Natural killer cell (primary cell): ENCODE data around the gene TMEM163. TPM values are rescaled to one million over a fixed set of nuclear protein-coding genes. Genes with fewer than 3 reads are reported as not detected.

Experiments used
- ATAC-seq, 3 donors: fragments of 150-1000 bp in 2 of 3; fragments of 200-7000 bp in 1 of 3; cut with Tn5 transposase; 1 replicate in 1 of 3; 2 replicates in 2 of 3; pipeline ENCODE4 v1.10.0; 2021; ENCODE audit warnings: mild to moderate bottlenecking in 2 of 3, moderate library complexity in 2 of 3
- DNase-seq, 2 donors: peaks; one replicate each; pipeline versions ENCODE4 v3.0.0 to v3.0.0-alpha.2; 2013 to 2021; ENCODE audit warnings: mixed read lengths in 1 of 2
- H3K27ac ChIP-seq: one replicate; pipeline ENCODE4 v1.5.1; 2013; ENCODE audit warnings: mild to moderate bottlenecking, low read length
- H3K27me3 ChIP-seq: one replicate; pipeline ENCODE4 v1.6.1; 2013; ENCODE audit warnings: low read length; ENCODE audit not compliant: control insufficient read depth, insufficient read depth
- H3K36me3 ChIP-seq: one replicate; pipeline ENCODE4 v1.6.1; 2013; ENCODE audit warnings: low read length; ENCODE audit not compliant: control insufficient read depth, insufficient read depth
- H3K4me1 ChIP-seq: one replicate; pipeline ENCODE4 v1.6.1; 2013; ENCODE audit warnings: low read length; ENCODE audit not compliant: control insufficient read depth, insufficient read depth
- H3K4me3 ChIP-seq: one replicate; pipeline ENCODE4 v1.5.1; 2013; ENCODE audit warnings: low read length
- H3K9me3 ChIP-seq: one replicate; pipeline ENCODE4 v1.6.1; 2013; ENCODE audit warnings: low read length; ENCODE audit not compliant: control insufficient read depth, insufficient read depth
- H3K27ac Mint-ChIP-seq, 2 donors: one replicate each; pipeline ENCODE4 v1.8.0; 2022; ENCODE audit warnings: mild to moderate bottlenecking in 2 of 2, mixed read lengths in 2 of 2, moderate library complexity in 1 of 2
- H3K27me3 Mint-ChIP-seq, 2 donors: one replicate each; pipeline ENCODE4 v1.8.0; 2022; ENCODE audit warnings: low read depth in 2 of 2, mixed read lengths in 2 of 2
- H3K36me3 Mint-ChIP-seq: one replicate; pipeline ENCODE4 v1.8.0; 2022; ENCODE audit warnings: mixed read lengths
- H3K4me1 Mint-ChIP-seq, 2 donors: one replicate each; pipeline ENCODE4 v1.8.0; 2022; ENCODE audit warnings: mixed read lengths in 2 of 2
- H3K4me3 Mint-ChIP-seq: one replicate; pipeline ENCODE4 v1.8.0; 2022; ENCODE audit warnings: mild to moderate bottlenecking, moderate library complexity, mixed read lengths
- H3K9me3 Mint-ChIP-seq, 2 donors: one replicate each; pipeline ENCODE4 v1.8.0; 2022; ENCODE audit warnings: mixed read lengths in 2 of 2
- WGBS: methylation state at CpG from one replicate; pipeline ENCODE4 v1.1.7; 2013; ENCODE audit warnings: missing lambda C conversion rate; ENCODE audit not compliant: insufficient coverage; 5-methylcytosine and 5-hydroxymethylcytosine counted together
- intact Hi-C: fragments of 100-400 bp; cut with micrococcal nuclease; formaldehyde crosslinking; loops from one replicate; pipeline ENCODE4 v1.14.2; 2022
- total RNA-seq, 4 donors: library from RNA; stranded (reverse); fragments of 120-200 nt in 1 of 4; gene quantifications; one replicate each; pipeline versions ENCODE4 v1.2.3 to v1.2.4, GENCODE V29; 2013 to 2022
- TF ChIP-seq, protein P1 (sequence below): fragments of 200-600 bp; IDR thresholded peaks from one replicate; pipeline ENCODE4 v1.8.0; 2022; ENCODE audit warnings: antibody characterized with exemption

TMEM163 gene
- total RNA-seq, 3 donors from 2014 or later (not counting 1 experiment from before 2014, with no cell fraction given), result 6.8 to 11.6 (median 10.3) TPM

DNA sequence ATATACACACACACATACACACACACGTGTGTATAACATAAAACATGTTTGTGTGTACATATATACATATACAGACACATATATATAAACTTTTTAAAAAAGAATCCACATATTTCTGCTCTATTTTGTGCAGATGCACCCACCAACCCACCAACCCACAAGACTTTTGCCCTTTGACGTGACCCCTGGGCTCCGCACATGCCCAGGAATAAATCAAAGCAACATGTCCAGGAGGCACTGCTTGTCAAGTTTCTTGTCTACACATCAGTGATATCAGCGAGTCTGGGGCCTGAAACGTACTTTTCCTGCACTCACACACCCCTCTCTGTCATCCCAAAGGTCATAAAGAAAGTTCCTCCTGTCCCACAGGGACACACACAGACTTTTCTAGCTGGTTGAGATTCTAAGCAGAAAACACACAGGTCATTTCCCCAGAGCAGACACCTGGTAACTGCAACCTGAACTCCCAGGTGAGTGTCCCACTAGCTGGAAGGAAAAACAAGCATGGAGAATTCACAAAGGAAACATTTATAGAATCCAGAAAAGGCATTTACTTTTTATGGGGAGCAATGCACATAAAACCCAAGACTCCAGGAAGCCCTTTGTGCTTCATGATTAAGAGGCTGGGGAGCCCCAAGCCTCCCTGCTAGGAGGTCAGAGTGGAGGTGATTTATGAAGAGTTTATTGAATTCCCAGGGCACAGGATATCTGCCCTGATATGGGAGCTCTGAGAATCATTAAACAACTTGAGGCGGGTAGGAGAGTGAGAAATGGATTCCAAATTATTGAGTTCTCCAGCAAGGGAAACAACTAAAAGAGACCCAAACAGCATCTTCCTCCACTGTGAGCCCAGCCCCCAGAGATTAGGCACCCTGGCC lies 253.3 kb downstream of the TMEM163 start:
- Mint-ChIP-seq H3K27ac (peak overlapping the region in 1 of 2 donors; percentile 45), H3K36me3 (no peaks in the 10 kb centered on the region), H3K4me3 (no peak overlapping the region), H3K4me1 (peaks cover 0 to 14% of the 10 kb centered on the region in 2 donors), H3K27me3 (no peaks in the 10 kb centered on the region), H3K9me3 (no peaks in the 10 kb centered on the region)
- Histone ChIP-seq H3K36me3 (no peaks in the 10 kb centered on the region), H3K4me1 (no peaks in the 10 kb centered on the region), H3K27ac (no peak overlapping the region), H3K4me3 (no peak overlapping the region), H3K9me3 (no peaks in the 10 kb centered on the region), H3K27me3 (no peaks in the 10 kb centered on the region)
- TF ChIP-seq, protein P1, sequence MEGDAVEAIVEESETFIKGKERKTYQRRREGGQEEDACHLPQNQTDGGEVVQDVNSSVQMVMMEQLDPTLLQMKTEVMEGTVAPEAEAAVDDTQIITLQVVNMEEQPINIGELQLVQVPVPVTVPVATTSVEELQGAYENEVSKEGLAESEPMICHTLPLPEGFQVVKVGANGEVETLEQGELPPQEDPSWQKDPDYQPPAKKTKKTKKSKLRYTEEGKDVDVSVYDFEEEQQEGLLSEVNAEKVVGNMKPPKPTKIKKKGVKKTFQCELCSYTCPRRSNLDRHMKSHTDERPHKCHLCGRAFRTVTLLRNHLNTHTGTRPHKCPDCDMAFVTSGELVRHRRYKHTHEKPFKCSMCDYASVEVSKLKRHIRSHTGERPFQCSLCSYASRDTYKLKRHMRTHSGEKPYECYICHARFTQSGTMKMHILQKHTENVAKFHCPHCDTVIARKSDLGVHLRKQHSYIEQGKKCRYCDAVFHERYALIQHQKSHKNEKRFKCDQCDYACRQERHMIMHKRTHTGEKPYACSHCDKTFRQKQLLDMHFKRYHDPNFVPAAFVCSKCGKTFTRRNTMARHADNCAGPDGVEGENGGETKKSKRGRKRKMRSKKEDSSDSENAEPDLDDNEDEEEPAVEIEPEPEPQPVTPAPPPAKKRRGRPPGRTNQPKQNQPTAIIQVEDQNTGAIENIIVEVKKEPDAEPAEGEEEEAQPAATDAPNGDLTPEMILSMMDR, result no peak
- intact Hi-C loops, result loop anchor here (5.0 kb wide), 1 partner anchor 432 kb away; no protein-coding TSS in a partner anchor
- 89% methylated on average over 5 of the region's 6 CpGs for whole genome bisulfite sequencing
- DNase-seq (no peak), ATAC-seq (no peak)

DNA sequence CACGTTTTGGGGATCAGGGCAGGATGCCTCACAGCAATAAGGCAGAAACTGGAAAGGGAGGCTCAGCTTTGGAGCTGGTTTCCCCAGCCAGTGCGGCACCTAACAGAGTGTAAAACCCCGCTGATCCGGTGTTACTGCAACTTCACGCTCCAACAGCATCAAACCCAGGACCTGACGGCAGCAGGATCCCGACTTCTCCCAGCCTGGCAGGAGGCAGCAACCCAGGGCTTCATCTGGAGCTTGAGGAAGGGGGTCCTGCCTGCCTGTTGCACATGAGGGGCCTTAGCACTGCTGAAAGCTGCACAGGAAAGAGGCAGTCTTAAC lies 255.1 kb downstream of the TMEM163 start:
- intact Hi-C loops, result no loop called here
- peaks cover 0 to 14% of the 10 kb centered on the region in 2 donors for H3K4me1 Mint-ChIP-seq
- no peaks in the 10 kb centered on the region for H3K9me3 ChIP-seq
- no peaks in the 10 kb centered on the region for H3K9me3 Mint-ChIP-seq
- no peak overlapping the region for H3K27ac Mint-ChIP-seq
- no peaks in the 10 kb centered on the region for H3K27me3 Mint-ChIP-seq
- H3K36me3 ChIP-seq, result no peaks in the 10 kb centered on the region
- H3K4me3 ChIP-seq, result no peak overlapping the region
- no peak overlapping the region for H3K27ac ChIP-seq
- DNase-seq (no peak), ATAC-seq (no peak)
- no peak overlapping the region for H3K4me3 Mint-ChIP-seq
- WGBS, result 88% methylated on average over 7 of the region's 7 CpGs
- H3K27me3 ChIP-seq, result no peaks in the 10 kb centered on the region
- no peaks in the 10 kb centered on the region for H3K36me3 Mint-ChIP-seq
- TF ChIP-seq, protein P1, result no peak
- H3K4me1 ChIP-seq, result no peaks in the 10 kb centered on the region

DNA sequence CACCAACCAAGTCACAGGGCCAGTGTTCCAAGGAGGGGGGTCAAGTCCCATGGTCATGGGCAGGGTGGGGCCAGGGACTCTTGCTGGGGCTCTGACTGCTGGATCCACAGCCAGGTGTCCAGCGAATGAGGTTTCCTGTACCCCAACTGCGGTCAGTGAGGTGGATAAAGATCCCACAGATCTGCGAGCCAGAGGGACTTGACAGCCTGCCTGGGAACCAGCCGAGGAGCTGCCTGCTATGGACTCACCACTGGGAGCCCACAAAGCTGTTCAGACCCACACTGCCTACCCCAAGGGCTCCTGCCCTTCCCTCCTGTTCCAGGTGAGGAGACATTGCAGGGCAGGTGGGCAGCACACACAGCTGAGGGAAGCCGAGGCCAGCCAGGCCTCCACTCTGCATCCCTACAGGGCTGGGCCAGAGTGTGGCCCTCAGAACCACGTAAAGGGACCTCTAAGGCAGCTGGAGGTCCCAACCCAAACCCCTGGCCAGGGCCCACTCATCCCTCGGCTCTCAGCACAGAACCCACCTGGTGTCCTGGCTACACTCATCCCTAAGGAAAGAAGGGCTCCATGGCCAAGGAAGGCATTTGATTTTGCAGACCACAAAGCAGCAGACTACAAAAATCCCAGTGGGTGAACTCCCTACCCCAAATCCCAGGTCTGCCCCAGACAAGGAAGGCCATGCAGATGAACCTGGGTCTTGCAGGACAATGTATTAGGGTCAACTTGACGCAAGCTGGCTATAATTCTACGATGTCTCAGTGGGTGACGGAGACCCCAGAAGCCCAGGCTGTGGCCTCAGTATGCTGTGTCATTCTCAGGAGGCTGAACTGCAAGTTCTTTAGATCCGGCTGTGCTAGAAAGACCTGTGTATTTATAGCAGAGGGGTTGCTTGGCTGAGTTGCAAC lies 255.8 kb downstream of the TMEM163 start:
- intact Hi-C loops, result no loop called here
- Histone ChIP-seq H3K27ac (no peak overlapping the region), H3K4me1 (no peaks in the 10 kb centered on the region), H3K9me3 (no peaks in the 10 kb centered on the region), H3K27me3 (no peaks in the 10 kb centered on the region), H3K4me3 (no peak overlapping the region), H3K36me3 (no peaks in the 10 kb centered on the region)
- DNase-seq, result no peak
- Mint-ChIP-seq H3K36me3 (no peaks in the 10 kb centered on the region), H3K27ac (no peak overlapping the region), H3K4me1 (peaks cover 0 to 14% of the 10 kb centered on the region in 2 donors), H3K4me3 (no peak overlapping the region), H3K27me3 (no peaks in the 10 kb centered on the region), H3K9me3 (no peaks in the 10 kb centered on the region)
- no peak for ATAC-seq
- 88% methylated on average over 11 of the region's 11 CpGs for WGBS
- TF ChIP-seq, protein P1, result no peak
